Putamen (tissue), 1 donor: Measurements from ENCODE around the gene IPO11.
A peak's percentile ranks its signal among the peaks of the same experiment; 100 is the strongest.
"Not testable (repeated sequence)": the region's sequence is repeated elsewhere in the genome, so short reads cannot be mapped to it uniquely, and the experiment has no call there.

Experiments
- DNase-seq: peaks from one replicate; pipeline ENCODE4 v3.0.0-alpha.2; 2016; ENCODE audit warnings: low spot score

Gene IPO11

GRCh38 chr5:62448528-62448927, 36.0 kb downstream of the IPO11 start:
- no peak for DNase-seq

- no peak for DNase-seq
Measured at GRCh38 chr5:62450259-62450658, 37.7 kb downstream of the IPO11 start.

GRCh38 chr5:62457071-62457470, 44.5 kb downstream of the IPO11 start:
- no peak for DNase-seq

GRCh38 chr5:62460578-62460983, 48.0 kb downstream of the IPO11 start:
- peak; percentile 26 for DNase-seq

GRCh38 chr5:62461561-62461960, 49.0 kb downstream of the IPO11 start:
- DNase-seq: no peak

GRCh38 chr5:62465985-62466925, 53.7 kb downstream of the IPO11 start:
- DNase-seq: no peak

GRCh38 chr5:62473209-62473608, 60.6 kb downstream of the IPO11 start:
- DNase-seq: no peak

GRCh38 chr5:62475072-62475471, 62.5 kb downstream of the IPO11 start:
- DNase-seq: no peak

GRCh38 chr5:62477801-62478200, 65.2 kb downstream of the IPO11 start:
- DNase-seq: no peak

- no peak for DNase-seq
Measured at GRCh38 chr5:62483556-62483955, 71.0 kb downstream of the IPO11 start.

GRCh38 chr5:62486672-62487071, 74.1 kb downstream of the IPO11 start:
- no peak for DNase-seq

- no peak for DNase-seq
Measured at GRCh38 chr5:62488531-62488930, 76.0 kb downstream of the IPO11 start.

- DNase-seq: peak; percentile 13
Measured at GRCh38 chr5:62489471-62489870, 76.9 kb downstream of the IPO11 start.

- DNase-seq: no peak
Measured at GRCh38 chr5:62494772-62495171, 82.2 kb downstream of the IPO11 start.

GRCh38 chr5:62496876-62497275, 84.3 kb downstream of the IPO11 start:
- DNase-seq: no peak

- no peak for DNase-seq
Measured at GRCh38 chr5:62498961-62499360, 86.4 kb downstream of the IPO11 start.

GRCh38 chr5:62499756-62500155, 87.2 kb downstream of the IPO11 start:
- no peak for DNase-seq

- DNase-seq: no peak
Measured at GRCh38 chr5:62502456-62503101, 90.0 kb downstream of the IPO11 start.

- no peak for DNase-seq
Measured at GRCh38 chr5:62504129-62504528, 91.6 kb downstream of the IPO11 start.

- DNase-seq: peak; percentile 33
Measured at GRCh38 chr5:62506659-62507460, 94.3 kb downstream of the IPO11 start.

- not testable (repeated sequence) for DNase-seq
Measured at GRCh38 chr5:62508760-62509159, 96.2 kb downstream of the IPO11 start.

- no peak for DNase-seq
Measured at GRCh38 chr5:62509806-62510205, 97.2 kb downstream of the IPO11 start.
